Stimulated activated naive CD4-positive, alpha-beta T cell treated with Interleukin-2 at 50 U/mL for 16 hours (primary cell): ENCODE measurements around the gene SMIM28.
"Not testable (repeated sequence)": the region's sequence is repeated elsewhere in the genome, so short reads cannot be mapped to it uniquely, and the experiment has no call there.

ENCODE experiments used
- DNase-seq: peaks from one replicate; lab custom pipeline; 2025; lab: John Stamatoyannopoulos, UW

SMIM28 gene

GRCh38 chr6:138405816-138406413 lies 28.2 kb downstream of the SMIM28 start:
- no peak for DNase-seq

DNA sequence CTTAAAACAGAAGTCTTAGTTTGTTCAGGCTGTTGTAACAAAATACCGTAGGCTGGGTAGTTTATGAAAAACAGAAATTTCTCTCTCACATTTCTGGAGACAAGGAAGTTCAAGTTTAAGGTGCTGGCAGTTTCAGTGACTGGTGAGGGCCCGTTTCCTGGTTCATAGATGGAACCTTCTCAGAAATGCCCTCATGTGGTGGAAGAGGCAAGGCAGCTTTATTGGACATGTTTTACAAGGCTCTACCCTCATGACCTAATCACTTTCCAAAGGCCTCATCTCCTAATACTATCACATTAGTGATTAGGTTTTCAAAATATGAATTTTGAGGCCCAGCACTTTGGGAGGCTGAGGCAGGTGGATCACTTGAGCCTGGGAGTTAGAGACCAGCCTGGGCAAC lies 28.7 kb downstream of the SMIM28 start:
- no peak for DNase-seq

DNA sequence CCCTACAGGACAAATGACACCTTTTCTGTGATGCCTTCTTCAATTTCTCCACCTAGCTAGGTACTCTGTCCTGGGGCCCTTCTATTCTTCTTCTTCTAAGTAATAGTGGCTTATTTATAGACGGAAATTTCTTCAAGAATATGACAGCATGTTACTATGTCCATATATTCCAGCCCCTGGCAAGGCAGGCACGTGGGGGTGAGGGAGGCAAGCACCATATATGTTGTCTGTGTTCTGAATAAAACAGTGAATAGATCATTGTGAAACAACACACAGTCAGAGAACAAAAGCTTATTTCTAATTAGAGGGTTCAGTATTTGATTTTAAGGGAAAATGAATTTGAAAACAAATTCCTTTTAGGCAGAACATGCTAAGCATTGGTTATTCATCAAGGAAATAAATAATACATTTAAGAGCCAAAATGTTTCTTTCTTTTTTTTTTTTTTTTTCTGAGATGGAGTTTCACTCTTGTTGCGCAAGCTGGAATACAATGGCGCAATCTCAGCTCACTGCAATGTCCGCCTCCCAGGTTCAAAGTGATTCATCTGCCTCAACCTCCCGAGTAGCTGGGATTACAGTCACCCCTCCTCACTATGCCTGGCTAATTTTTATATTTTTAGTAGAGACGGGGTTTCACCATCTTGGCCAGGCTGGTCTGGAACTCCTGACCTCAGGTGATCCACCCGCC lies 32.5 kb downstream of the SMIM28 start:
- DNase-seq, result no peak

- DNase-seq, result no peak
These were observed 33.5 kb downstream of the SMIM28 start for GRCh38 chr6:138410972-138411880.

- no peak for DNase-seq
These were observed 37.4 kb downstream of the SMIM28 start for GRCh38 chr6:138415125-138415524.

DNA sequence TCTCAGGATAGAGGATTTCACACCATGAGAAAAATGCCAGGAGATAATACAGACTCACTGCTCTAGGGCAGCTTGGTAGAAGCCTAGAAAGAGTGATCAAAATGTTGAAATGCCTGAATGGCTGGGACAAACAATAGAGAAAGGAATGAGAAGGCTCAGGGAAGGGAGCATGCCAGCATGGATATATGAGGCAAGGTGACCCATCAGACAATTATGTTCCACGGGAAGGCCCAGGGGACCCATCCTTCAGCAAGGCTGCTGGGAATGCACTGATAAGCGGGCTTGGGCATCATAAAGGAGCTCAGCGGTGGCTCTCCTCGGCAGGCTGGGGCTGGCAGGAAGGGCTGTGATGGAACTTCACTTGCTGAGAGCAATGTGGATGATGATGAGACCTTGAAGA lies 38.5 kb downstream of the SMIM28 start:
- no peak for DNase-seq

DNA sequence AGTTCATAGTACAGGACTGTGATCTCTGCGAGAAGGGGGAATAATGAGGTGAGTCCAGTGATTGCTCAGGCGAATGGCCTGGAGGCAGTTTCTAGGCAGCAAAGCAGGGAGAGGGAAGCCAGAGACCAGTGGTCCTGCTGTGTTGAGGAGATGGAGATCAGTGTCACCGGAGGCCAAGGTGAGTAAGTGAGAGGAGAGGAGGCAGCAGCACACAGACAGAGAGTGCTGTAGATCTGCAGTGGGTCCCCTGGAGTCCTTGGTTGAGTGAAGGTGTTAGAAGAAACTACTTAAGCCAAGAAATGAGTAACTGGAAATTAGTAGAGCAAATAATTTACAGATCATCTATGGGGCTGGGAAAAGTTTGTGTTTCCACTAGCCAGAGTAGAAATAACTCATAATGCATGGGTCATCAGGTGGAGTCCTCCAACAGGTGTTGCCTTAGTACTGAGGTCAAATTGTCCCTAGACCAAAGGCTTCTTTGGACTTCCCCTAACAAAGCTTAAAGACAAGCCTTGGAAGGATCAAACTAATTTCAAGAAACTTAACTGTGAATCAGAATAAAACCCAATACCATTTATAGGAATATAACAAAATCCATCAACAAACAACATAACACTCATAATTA lies 39.9 kb downstream of the SMIM28 start:
- no peak for DNase-seq

- DNase-seq, result no peak
These were observed 40.5 kb downstream of the SMIM28 start for GRCh38 chr6:138418118-138418742.

DNA sequence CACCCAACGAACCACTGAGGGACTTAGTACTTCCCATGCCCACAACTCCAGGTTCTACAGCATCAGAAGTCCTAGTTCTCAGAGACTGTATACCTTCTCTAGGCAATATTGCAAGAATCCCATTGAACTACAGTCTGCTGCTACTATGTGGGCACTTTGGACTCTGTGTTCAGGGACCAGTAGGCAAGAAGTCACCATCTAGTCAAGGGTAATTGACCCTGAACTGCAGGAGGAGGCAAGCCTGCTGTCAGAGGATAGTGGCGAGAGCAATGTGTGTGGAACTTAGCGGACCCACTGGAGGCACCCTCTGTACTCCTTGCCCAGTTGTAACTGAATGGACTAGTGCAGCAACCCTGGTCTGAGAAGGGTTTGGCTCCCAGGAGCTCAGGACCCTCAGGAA lies 42.1 kb downstream of the SMIM28 start:
- DNase-seq, result no peak

GRCh38 chr6:138420356-138420755 lies 42.7 kb downstream of the SMIM28 start:
- no peak for DNase-seq

DNA sequence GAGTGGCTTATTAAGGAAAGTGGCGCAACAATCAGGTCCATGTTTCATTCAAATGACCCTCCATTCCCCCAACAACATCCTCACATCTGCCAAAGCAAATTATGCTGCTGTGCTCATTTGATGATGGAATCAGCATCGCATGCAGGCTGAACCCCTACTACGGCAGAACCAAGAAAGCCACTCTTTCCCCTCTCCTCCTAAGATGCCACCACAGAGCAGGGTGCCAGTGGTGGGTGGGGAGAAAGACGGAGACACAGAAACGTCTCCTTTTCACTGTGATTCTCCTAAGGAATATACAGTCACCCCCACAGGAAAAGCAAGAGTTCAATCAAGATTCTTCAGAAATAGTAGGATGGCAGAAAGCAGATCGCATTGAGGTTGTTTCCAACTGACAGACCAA lies 43.4 kb downstream of the SMIM28 start:
- DNase-seq, result no peak

DNA sequence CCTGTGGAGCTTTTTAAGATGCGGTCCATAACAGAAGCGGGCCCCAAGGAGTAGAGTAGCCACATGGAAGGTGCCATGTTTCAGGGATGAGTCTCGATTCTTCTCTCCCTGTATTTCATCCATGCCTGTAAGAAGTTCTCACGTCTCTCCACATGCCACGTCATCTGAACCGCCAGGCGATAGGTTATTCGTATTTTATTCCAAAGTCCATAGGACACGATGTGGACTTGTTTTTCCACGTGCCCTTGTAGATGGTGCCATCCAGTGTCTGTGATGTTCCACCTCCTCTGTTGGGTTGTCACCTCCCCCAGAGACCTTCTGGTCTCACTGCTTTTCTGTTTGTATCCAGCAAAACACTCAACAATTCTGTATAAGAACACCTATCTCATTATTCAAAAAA lies 43.9 kb downstream of the SMIM28 start:
- DNase-seq, result no peak

DNA sequence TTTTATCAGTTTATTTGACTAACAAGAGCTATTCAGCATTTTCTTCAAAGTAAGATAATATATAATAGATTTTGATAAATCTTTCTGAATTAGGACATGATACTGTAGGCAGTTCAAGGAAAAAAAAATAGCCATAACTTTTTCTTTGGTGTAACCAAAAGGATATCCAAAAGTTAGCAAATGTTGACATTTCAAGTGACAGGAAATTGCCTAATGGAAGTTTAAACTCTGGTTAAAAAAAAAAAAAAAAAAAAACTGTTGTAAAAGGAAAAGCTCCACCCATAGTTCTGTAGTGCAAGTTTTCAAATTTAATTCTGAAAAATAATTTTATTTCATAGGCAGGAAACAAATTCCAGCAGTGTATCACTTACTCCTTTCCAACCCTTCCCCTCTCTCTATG lies 45.2 kb downstream of the SMIM28 start:
- no peak for DNase-seq

- DNase-seq, result no peak
These were observed 46.5 kb downstream of the SMIM28 start for GRCh38 chr6:138424004-138424904.

- not testable (repeated sequence) for DNase-seq
These were observed 47.6 kb downstream of the SMIM28 start for GRCh38 chr6:138425256-138425655.

DNA sequence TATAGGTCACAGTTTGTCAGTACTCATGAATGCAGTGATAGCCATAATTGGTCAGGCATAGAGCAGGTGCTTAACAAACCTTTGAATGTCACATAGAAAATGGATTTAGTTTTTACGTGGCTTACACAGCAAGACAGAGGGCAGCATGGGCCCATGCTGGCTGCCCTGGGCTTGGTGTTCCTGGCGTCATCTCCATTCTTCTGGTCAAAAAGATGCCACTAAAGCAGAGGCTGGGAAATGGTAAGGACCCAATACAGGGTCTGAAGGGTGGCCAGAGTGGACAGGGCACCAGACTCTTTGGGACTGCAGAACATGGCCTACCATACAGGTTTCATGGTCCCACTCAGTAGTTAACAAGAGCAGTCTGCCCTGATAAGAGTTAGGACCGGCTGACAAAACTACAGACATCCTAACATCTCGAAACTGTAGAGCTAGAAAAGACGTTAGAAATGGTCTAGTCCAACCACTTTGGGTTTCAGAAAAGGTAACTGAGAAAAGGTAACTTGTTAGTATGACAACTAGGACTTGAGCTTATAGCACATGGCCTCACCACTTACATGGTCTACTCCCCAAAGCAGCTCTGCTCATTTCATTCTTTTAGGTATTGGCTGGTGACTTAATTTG lies 48.9 kb downstream of the SMIM28 start:
- no peak for DNase-seq

DNA sequence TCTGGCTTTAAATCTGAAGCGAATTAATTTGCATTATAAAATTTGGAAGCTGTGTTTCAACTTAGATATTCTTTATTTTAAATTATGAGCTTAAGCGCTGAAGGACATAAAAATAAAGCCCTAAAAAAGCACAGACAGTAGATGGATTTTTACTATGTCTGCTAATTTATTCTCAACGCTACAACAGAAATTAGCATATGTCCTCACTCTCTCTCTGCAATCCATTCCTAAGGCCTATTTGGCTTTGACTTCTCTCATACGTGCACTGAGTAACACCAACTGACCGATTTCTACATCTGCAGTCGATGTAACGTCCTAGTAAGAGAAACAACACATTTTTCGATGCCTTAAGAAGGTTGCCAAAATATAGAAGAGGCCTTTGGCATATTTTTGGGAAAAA lies 50.0 kb downstream of the SMIM28 start:
- no peak for DNase-seq

DNA sequence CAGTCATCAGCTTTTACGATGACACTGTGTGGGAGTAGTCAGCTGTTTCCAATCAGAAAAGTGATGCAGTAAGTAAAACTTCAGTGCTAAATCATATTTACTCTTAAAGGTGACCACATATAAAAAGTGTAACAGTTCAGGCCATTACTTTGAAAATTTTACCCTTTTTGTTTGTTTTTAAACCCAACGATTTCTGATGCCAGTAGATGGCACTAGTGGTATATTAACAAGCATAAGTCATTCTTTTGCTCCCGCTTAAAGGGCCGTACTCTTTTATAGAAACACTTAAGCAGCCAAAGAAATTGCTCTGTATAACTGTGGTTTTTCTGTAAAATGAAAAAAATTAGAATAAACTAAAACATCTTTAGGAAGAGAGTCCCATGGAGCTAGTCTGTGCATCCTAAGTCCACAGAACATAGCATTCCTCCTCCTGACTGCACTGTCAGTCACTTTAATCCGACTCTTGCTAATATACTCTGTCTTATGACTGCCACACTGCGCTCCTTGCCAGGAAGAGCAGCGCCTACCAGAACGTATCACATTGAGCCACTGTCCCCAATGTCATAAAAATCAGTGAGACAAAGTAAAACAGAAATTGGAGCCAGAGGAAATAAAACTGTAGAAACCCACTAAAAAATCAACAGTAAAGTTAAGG lies 51.4 kb downstream of the SMIM28 start:
- no peak for DNase-seq

GRCh38 chr6:138429761-138430160 lies 52.1 kb downstream of the SMIM28 start:
- no peak for DNase-seq
